NCI-H748 (cell line): ENCODE measurements around the gene SNRK.

ENCODE experiments used
- DNase-seq: peaks from one replicate; lab custom pipeline; 2025; ENCODE audit not compliant: unreplicated experiment; lab: John Stamatoyannopoulos, UW

Gene SNRK

GRCh38 chr3:43307649-43308048 lies 21.3 kb downstream of the SNRK start:
- DNase-seq: no peak

- DNase-seq: no peak
Observed at GRCh38 chr3:43309372-43310305, 23.3 kb downstream of the SNRK start.

DNA sequence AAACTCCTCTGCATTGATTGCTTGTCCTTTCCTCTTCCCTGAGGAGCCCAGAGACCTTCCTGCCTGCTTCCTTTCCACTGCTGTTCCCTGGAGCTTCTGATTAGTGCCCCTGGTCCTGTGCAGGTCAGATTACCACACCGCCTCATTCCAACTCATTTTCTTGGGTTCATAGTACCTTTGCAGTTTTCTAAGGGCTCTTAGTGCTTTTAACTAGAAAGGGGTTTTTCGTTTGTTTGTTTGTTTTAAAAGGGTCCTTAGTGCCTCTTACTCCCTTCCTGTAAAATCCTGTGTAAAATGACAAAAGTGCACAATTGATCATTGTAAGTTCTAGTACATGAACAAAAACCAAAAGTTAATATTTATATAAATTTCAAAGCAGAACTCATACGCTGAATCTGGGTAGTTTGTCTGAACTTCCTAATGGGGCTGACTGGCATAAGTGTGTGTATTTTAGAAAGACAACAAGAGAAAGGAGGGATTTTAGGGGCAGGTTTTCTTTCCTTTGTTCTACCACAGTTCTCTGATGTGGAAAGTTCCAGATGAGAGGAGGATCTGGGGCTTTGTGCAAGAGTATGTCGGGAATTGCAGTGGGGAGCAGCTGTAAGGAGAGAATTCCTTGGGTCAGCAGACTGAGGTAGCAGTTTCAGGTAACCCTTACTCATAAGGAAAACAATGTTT lies 30.6 kb downstream of the SNRK start:
- no peak for DNase-seq

DNA sequence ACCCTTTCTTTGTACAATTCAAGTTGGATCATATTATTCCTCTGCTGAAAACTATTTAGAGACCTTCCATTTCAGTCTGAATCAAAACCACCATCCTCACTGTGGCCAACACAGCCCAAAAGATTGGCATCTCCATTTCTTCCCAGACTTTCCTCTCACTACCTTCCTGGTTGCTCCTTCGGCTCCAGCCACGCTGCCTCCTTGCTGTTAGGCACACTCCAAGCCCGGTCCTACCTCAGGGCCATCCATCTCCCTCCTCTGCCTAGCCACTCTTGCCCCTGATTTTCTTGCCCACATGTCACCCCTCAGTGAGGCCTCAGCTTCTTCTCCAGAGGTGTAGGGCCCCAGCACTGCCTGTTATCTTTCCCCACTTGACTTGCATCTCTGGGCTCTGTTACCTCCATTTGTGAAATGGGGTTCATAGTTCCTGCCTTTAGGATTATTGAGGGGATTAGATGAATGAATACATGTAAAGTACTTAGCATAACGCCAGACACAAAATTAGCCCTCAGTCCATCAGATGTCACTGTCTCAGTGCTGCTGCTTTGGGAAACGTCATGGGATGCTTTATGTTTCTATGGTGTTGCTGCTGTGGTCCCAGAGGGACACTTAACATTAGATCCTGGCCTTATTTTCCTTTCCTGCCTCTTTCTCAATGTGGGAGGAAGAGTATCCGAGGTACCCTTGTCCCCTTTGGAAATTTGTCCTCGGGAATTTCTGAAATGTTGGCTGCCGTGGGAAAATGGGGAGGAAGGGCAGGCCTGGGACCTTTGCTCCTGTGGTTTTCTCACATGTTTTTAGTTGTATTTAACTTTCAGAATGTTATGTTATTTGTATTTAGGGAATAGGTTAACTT lies 31.3 kb downstream of the SNRK start:
- DNase-seq: no peak

DNA sequence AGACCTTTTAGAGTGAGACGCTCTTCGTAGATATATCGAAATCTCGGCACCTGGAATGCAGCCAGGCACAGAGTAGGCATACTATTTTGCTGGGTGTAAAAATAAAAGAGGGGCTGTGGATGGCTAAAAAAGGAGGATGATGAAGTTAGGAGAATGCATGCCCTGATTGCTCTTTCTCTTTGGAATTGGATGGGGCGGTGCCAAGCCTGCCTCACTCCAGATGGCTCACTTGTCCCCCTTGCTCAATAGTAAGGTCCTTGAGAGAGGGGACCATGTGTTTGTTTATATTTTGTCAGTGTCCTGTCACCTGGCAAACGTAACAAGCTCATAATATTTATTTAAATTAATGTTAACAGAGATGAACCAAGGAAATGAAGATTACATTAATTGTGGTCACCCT lies 33.0 kb downstream of the SNRK start:
- no peak for DNase-seq

DNA sequence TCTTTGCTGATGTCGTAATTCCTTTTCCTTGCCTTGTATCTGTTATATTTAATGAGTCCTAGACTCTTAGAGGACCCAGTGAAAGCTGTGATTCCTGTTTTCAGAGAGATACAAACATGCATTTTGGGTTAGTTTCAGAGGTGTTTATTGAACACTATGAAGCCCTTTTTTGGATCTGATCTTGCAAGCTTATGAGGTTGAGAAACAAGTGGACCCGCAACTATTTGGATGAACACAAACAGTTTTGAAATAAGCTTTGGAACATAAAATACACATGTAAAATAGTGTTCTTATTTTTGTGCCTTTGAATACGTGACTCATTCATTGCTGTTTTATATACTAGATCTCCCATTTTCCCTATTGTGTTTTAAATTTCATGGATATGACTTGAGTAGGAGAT lies 33.5 kb downstream of the SNRK start:
- no peak for DNase-seq

GRCh38 chr3:43320288-43320687 lies 33.9 kb downstream of the SNRK start:
- DNase-seq: no peak

DNA sequence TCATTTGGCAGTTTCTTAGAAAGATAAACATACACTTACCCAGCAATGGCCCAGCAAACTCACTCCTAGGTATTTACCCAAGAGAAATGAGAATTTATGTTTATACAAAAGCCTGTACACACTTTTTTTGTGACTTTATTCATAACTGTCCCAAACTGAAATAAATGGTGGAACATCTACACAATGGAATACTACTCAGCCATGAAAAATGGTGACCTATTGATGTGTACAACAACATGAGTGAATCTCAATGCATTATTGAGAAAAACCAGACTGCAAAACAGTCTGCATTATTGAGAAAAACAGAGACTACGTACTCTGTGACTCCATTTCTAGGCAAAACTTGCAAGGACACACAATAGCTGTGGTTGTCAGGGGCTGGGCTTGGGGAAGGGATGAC lies 37.2 kb downstream of the SNRK start:
- no peak for DNase-seq

- DNase-seq: no peak
Observed at GRCh38 chr3:43326891-43327581, 40.7 kb downstream of the SNRK start.

DNA sequence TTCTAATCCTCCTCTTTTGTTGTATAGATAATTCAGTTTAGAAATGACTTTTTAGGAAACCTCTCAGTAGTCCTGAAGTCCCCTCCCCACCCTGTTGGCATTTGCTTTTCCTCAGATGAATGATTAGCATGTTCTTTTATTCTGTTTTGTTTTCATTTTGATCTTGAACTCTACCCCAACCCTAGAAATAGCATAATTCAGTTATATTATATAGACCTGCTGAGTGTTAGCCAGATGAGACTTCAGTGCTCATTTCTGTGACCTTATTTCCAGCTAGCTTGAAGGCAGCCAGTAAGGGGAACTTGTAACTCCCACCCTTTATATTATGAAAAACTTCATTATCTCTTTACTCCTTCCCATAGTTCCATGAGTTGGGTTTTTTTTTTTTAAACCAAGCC lies 41.2 kb downstream of the SNRK start:
- no peak for DNase-seq

DNA sequence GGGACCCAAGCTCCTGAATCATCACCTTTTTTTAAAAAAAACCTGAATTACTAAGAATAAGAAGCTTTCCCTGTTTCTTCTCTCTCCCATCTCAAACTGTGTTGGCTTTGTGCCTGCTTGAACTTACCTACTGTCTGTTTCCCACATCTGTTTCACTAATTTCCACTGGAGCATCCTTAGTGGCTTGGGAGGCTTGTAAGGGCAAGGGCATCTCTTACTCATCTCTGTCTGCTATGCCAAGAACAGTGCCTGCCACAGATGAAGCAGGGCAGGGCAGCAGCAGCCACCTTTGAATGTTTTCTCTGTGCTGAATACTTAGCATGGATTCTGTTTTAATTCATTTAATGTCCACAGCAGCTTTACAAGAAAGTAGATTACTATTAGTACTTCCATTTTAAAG lies 42.3 kb downstream of the SNRK start:
- no peak for DNase-seq

- no peak for DNase-seq
Observed at GRCh38 chr3:43330981-43331380, 44.6 kb downstream of the SNRK start.

- no peak for DNase-seq
Observed at GRCh38 chr3:43331381-43331780, 45.0 kb downstream of the SNRK start.

GRCh38 chr3:43334976-43335375 lies 48.6 kb downstream of the SNRK start:
- no peak for DNase-seq

DNA sequence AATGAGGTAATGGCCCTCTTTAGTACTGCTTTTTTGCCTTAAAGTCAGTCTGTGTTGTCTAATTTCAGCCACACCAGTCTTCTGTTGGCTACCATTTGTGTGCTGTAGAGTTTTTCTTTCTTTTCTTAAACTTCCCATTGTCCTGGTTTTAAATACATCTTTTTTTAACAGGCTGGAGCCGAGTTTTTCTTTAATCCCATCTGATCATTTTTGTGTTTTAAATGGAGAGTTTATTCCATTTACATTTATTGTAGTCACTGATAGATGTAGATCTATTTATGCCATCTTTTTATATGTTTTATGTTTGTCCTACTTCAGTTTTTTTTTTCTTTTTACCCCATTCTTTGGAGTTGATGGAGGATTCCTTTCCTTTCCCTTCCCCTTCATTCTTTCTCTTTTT lies 49.5 kb downstream of the SNRK start:
- no peak for DNase-seq

- DNase-seq: no peak
Observed at GRCh38 chr3:43338295-43338694, 52.0 kb downstream of the SNRK start.

GRCh38 chr3:43340403-43340802 lies 54.1 kb downstream of the SNRK start:
- DNase-seq: no peak

DNA sequence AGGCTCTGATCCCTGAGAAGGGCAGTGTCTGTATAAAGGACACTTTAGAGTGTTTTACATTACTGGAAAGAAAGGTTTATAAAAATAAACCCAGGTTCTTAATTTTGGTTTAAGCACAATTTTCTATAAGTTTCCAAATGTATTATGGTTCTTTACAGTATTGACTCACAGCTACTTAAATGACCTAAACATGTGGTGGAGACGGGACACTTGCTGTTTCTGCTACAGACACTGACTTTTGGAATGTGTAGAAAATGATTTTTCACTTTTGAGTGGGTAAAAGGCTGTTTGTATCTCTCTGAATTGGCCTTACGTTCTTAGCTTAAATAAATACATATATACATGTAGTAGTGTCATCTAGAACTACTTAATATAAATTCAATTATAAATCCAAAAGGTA lies 55.4 kb downstream of the SNRK start:
- DNase-seq: no peak

DNA sequence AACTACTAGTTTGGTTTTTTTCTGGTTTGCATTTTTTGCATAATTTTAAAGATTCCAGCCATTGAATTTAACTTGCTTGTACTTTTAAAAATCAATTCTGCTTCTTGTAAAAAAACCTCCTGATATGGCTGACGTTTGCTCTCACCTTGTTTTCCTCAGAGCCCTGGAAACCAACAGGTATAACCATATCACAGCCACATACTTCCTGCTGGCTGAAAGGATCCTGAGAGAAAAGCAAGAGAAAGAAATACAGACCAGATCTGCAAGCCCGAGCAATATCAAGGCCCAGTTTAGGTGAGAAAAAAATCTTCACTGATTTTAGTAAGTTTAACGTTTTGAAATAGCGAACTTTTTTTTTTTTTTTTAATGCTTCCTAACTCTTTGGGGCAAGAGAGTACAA lies 56.8 kb downstream of the SNRK start:
- no peak for DNase-seq

DNA sequence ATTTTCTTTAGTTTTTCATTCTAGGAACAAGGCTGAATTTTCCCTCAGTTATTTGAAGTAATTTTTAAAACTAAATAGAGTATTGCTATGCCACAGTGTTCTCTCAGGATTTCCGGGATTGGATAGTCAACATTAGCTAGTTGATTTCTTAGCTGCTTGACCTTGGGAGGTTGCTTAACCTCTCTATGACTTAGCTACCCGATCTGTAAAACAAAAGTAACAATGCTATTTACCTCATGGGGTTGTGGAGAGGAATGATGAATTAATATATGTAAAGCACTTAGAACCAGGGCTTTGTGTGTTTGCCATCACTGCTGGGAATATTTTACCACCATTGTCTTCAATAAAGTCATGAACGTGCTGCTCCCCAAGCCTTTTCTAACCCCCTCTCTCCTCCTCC lies 57.5 kb downstream of the SNRK start:
- no peak for DNase-seq

DNA sequence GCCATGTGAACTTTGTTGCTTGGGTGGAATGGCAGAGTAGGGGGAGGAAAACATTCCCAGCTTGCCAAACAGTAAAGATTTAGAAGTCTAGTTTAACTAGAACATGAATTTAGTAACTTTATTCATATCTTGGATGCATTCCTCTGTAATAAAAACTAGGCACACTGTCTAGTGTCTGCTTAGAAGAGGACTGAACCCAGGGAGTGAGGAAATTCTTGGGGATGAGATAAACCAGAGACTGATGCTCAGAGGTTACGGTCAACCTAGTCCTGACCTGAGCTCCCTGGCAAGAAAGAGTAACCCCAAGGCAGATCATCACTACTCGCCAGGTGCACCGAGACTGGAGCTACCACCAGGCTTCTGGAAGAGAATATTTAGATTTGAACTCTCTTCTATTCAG lies 58.2 kb downstream of the SNRK start:
- DNase-seq: no peak
